SK-N-SH (cell line): ENCODE measurements around the gene CSRP3. TPM values are rescaled to one million over a fixed set of nuclear protein-coding genes. Genes with fewer than 3 reads are reported as not detected.
A peak's percentile ranks its signal among the peaks of the same experiment; 100 is the strongest.

Experiments
- CTCF ChIA-PET: fragments of 300-600, 350-600 bp; formaldehyde crosslinking; extraction: SDS; loops from one replicate; lab custom pipeline; 2021; lab: Yijun Ruan, JAX
- POLR2A ChIA-PET: fragments of 350-600 bp; sonication (Branson Sonifier 250); formaldehyde crosslinking; extraction: SDS; loops from one replicate; lab custom pipeline; 2020; ENCODE audit warnings: antibody characterized with exemption, inconsistent platforms; lab: Yijun Ruan, JAX
- DNase-seq: peaks from one replicate; pipeline ENCODE4 v3.0.0; 2012
- H2AFZ ChIP-seq: fragments of 200-600 bp; sonication (generic); 2 replicates; pipeline ENCODE4 v1.8.1; 2016; ENCODE audit warnings: antibody characterized with exemption, mild to moderate bottlenecking, low read depth
- H3F3A ChIP-seq: fragments of 200-600 bp; sonication (generic); replicated peaks from 2 replicates; pipeline ENCODE3; 2016; ENCODE audit warnings: antibody characterized with exemption, mild to moderate bottlenecking; ENCODE audit not compliant: insufficient read depth
- H3K27ac ChIP-seq, 2 experiments: fragments of 200-500 bp in 1 of 2; fragments of 200-600 bp in 1 of 2; sonication (Bioruptor generic) in 1 of 2; sonication (generic), shearing (Covaris generic) in 1 of 2; 2 replicates each; pipeline versions ENCODE4 v1.5.1 to v1.6.1; 2014 to 2016; ENCODE audit warnings: low read depth in 2 of 2, inconsistent platforms in 1 of 2, low read length in 1 of 2, mild to moderate bottlenecking in 1 of 2, mixed read lengths in 1 of 2
- H3K27me3 ChIP-seq: fragments of 200-600 bp; sonication (generic), shearing (Covaris generic); 2 replicates; pipeline ENCODE4 v1.6.1; 2016; ENCODE audit warnings: mixed run types; ENCODE audit not compliant: insufficient read depth
- H3K36me3 ChIP-seq, 2 experiments: fragments of 200-500 bp in 1 of 2; fragments of 200-600 bp in 1 of 2; sonication (Bioruptor generic) in 1 of 2; sonication (generic) in 1 of 2; replicated peaks in 1 of 2; 2 replicates each; pipeline versions ENCODE3 to v1.5.1; 2014 to 2016; ENCODE audit warnings: low read length in 1 of 2, mild to moderate bottlenecking in 1 of 2; ENCODE audit not compliant: insufficient read depth in 2 of 2, control insufficient read depth in 1 of 2
- H3K4me1 ChIP-seq, 2 experiments: fragments of 200-500 bp in 1 of 2; fragments of 200-600 bp in 1 of 2; sonication (Bioruptor generic) in 1 of 2; sonication (generic), shearing (Covaris generic) in 1 of 2; 2 replicates each; pipeline versions ENCODE4 v1.5.1 to v1.6.1; 2014 to 2016; ENCODE audit warnings: low read depth in 1 of 2, low read length in 1 of 2, mixed run types in 1 of 2; ENCODE audit not compliant: insufficient read depth in 2 of 2, control insufficient read depth in 1 of 2
- H3K4me2 ChIP-seq: fragments of 200-600 bp; sonication (generic), shearing (Covaris generic); 2 replicates; pipeline ENCODE4 v1.6.1; 2017; ENCODE audit warnings: mixed run types
- H3K4me3 ChIP-seq, 2 experiments: fragments of 200-500 bp in 1 of 2; fragments of 200-600 bp in 1 of 2; sonication (Bioruptor generic) in 1 of 2; sonication (generic), shearing (Covaris generic) in 1 of 2; 2 replicates each; pipeline versions ENCODE4 v1.5.1 to v1.8.1; 2014 to 2016; ENCODE audit warnings: low read depth in 2 of 2, inconsistent platforms in 1 of 2, low read length in 1 of 2, mild to moderate bottlenecking in 1 of 2, mixed read lengths in 1 of 2, moderate library complexity in 1 of 2
- H3K79me2 ChIP-seq: fragments of 200-600 bp; sonication (generic); 2 replicates; pipeline ENCODE4 v1.8.1; 2017; ENCODE audit warnings: mild to moderate bottlenecking; ENCODE audit not compliant: insufficient read depth
- H3K9ac ChIP-seq: fragments of 200-600 bp; sonication (generic); 2 replicates; pipeline ENCODE4 v1.6.1; 2017; ENCODE audit warnings: mixed run types
- H3K9me2 ChIP-seq: fragments of 200-600 bp; sonication (generic); 2 replicates; pipeline ENCODE4 v1.6.1; 2017; ENCODE audit warnings: mixed run types
- H3K9me3 ChIP-seq: fragments of 200-600 bp; sonication (generic); 2 replicates; pipeline ENCODE4 v1.6.1; 2017; ENCODE audit warnings: mixed run types, mild to moderate bottlenecking, moderate library complexity
- H4K20me1 ChIP-seq: fragments of 200-600 bp; sonication (generic); 2 replicates; pipeline ENCODE4 v1.6.1; 2017; ENCODE audit warnings: mild to moderate bottlenecking, mixed run types; ENCODE audit not compliant: insufficient read depth
- CHD2 ChIP-seq: fragments of 150-350 bp; IDR thresholded peaks from 2 replicates; pipeline ENCODE4 v1.6.1; 2018; ENCODE audit warnings: low read length; ENCODE audit not compliant: partially characterized antibody
- CTCF ChIP-seq: fragments of 200-600 bp; sonication (generic); IDR thresholded peaks from 2 replicates; pipeline ENCODE4 v1.6.1; 2017; ENCODE audit warnings: antibody characterized with exemption, mild to moderate bottlenecking, moderate library complexity
- ELF1 ChIP-seq: IDR thresholded peaks from 2 replicates; pipeline ENCODE4 v1.4.0; 2012
- FOXJ3 ChIP-seq: sonication (generic); formaldehyde crosslinking; IDR thresholded peaks from 2 replicates; pipeline ENCODE4 v1.5.1; 2020; ENCODE audit warnings: mild to moderate bottlenecking, missing genetic modification reagents
- GABPA ChIP-seq: IDR thresholded peaks from 2 replicates; pipeline ENCODE4 v1.4.0; 2012; ENCODE audit warnings: low read depth, mild to moderate bottlenecking
- IRF3 ChIP-seq: fragments of 150-350 bp; IDR thresholded peaks from 2 replicates; pipeline ENCODE4 v1.6.1; 2016; ENCODE audit warnings: mild to moderate bottlenecking, low read depth, low read length
- NFIC ChIP-seq: IDR thresholded peaks from 2 replicates; pipeline ENCODE4 v1.4.0; 2012; ENCODE audit warnings: borderline replicate concordance
- PBX3 ChIP-seq: IDR thresholded peaks from 2 replicates; pipeline ENCODE4; 2012
- POLR2AphosphoS5 ChIP-seq: IDR thresholded peaks from 2 replicates; pipeline ENCODE4 v1.6.1; 2012; ENCODE audit warnings: low read depth, low read length
- RAD21 ChIP-seq: IDR thresholded peaks from 2 replicates; pipeline ENCODE4 v1.6.1; 2012; ENCODE audit warnings: mild to moderate bottlenecking, low read length
- SMC3 ChIP-seq: IDR thresholded peaks from 2 replicates; pipeline ENCODE4 v1.6.1; 2012; ENCODE audit warnings: low read depth, low read length, improper control_type of control experiment
- TCF12 ChIP-seq: IDR thresholded peaks from 2 replicates; pipeline ENCODE4 v1.4.0; 2012
- TEAD4 ChIP-seq: IDR thresholded peaks from 2 replicates; pipeline ENCODE4 v1.4.0; 2012; ENCODE audit warnings: mild to moderate bottlenecking, borderline replicate concordance; ENCODE audit not compliant: insufficient read depth
- YY1 ChIP-seq: IDR thresholded peaks from 2 replicates; pipeline ENCODE4 v1.4.0; 2012; ENCODE audit warnings: low read depth, mild to moderate bottlenecking
- WGBS: methylation state at CpG from one replicate; pipeline ENCODE4 v1.1.6; 2017; ENCODE audit warnings: low lambda C conversion rate; 5-methylcytosine and 5-hydroxymethylcytosine counted together
- polyA plus RNA-seq, 3 experiments: library from polyadenylated mRNA; depleted of rRNA; stranded (reverse); fragments of >200 nt; gene quantifications; 2 replicates each; pipeline ENCODE4 v1.2.3, GENCODE V29; 2012

The CSRP3 gene
- polyA plus RNA-seq, 1 of the 3 experiments (the other 2 are of a cell fraction), result not detected

- no peak overlapping the region for H2AFZ ChIP-seq
- H3K9ac ChIP-seq, result no peak overlapping the region
- H3K4me1 ChIP-seq, result no peaks in the 10 kb centered on the region; a peak in 1 of 4 replicates
- no peaks in the 10 kb centered on the region for H3K27me3 ChIP-seq
- ChIA-PET CTCF (interaction anchor here (0.8 kb wide), 2 partner anchors 40 to 103 kb away, joined by 3 read pairs; no protein-coding TSS in a partner anchor), POLR2A (no interaction called here)
- no peaks in the 10 kb centered on the region for H4K20me1 ChIP-seq
- DNase-seq, result no peak
- H3K9me3 ChIP-seq, result no peaks in the 10 kb centered on the region
- H3K79me2 ChIP-seq, result no peaks in the 10 kb centered on the region
- WGBS, result 91% methylated on average over 7 of the region's 7 CpGs
- no peak overlapping the region for H3K4me3 ChIP-seq
- no peak overlapping the region for H3K4me2 ChIP-seq
- no peaks in the 10 kb centered on the region for H3K36me3 ChIP-seq
- TF ChIP-seq CHD2 (peak; percentile 16), GABPA (no peak), RAD21 (no peak)
- no peaks in the 10 kb centered on the region for H3K9me2 ChIP-seq
- no peaks in the 10 kb centered on the region for H3F3A ChIP-seq
- no peak overlapping the region for H3K27ac ChIP-seq
Observed at GRCh38 chr11:19183646-19184045, 18.1 kb downstream of the CSRP3 start.

GRCh38 chr11:19181531-19182261, 20.1 kb downstream of the CSRP3 start:
- H3K4me3 ChIP-seq, result no peak overlapping the region
- H3K9me2 ChIP-seq, result no peaks in the 10 kb centered on the region
- H3K9me3 ChIP-seq, result no peaks in the 10 kb centered on the region
- H3K27ac ChIP-seq, result no peak overlapping the region
- H3K79me2 ChIP-seq, result no peaks in the 10 kb centered on the region
- no peaks in the 10 kb centered on the region; a peak in 1 of 4 replicates for H3K4me1 ChIP-seq
- DNase-seq, result no peak
- peaks cover 4 to 8% of the 10 kb centered on the region in 2 experiments for H3K36me3 ChIP-seq
- POLR2A ChIA-PET, result no interaction called here
- WGBS, result 92% methylated on average over 5 of the region's 5 CpGs
- H4K20me1 ChIP-seq, result no peaks in the 10 kb centered on the region
- H3K27me3 ChIP-seq, result no peaks in the 10 kb centered on the region
- TF ChIP-seq PBX3 (no peak), GABPA (no peak), IRF3 (no peak), POLR2AphosphoS5 (no peak), RAD21 (no peak), CTCF (no peak), SMC3 (no peak), NFIC (no peak), TCF12 (no peak), ELF1 (no peak), YY1 (no peak), TEAD4 (no peak), FOXJ3 (CRISPR knock-in tag) (no peak)
- no peaks in the 10 kb centered on the region for H3F3A ChIP-seq
- no peak overlapping the region for H3K9ac ChIP-seq
- no peak overlapping the region for H3K4me2 ChIP-seq
- H2AFZ ChIP-seq, result no peak overlapping the region
- CTCF ChIA-PET, result interaction anchor here (0.6 to 1.3 kb wide), 2 partner anchors 361 to 1446 kb away, joined by 3 read pairs; no protein-coding TSS in a partner anchor
